HG03571 (cell line): Measurements from ENCODE around the gene PARD3.
A peak's percentile ranks its signal among the peaks of the same experiment; 100 is the strongest.

Source experiments
- ATAC-seq: cut with Tn5 transposase; IDR thresholded peaks from one replicate; pipeline ENCODE4 v1.9.1; 2021; ENCODE audit not compliant: unreplicated experiment

PARD3 gene

GRCh38 chr10:34323192-34323591 lies 491.9 kb downstream of the PARD3 start:
- no peak for ATAC-seq

DNA sequence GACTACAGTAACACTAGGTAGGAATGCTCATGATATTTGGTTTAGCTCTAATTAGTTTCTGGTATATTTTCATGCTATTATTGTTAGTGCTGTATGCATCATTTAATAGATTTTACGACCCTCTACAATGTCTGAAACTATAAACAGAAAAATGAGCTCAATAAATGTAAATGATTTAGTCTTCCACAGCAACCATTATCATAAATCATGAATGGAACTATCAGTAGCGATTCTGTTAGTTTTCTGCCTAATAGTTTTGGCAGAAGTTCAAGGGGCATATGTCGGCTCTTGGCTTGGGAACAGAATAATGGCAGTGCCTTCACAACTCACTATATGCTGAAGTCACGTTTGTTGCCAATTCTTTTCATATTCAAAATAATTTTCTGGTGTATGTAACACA lies 494.8 kb downstream of the PARD3 start:
- no peak for ATAC-seq

DNA sequence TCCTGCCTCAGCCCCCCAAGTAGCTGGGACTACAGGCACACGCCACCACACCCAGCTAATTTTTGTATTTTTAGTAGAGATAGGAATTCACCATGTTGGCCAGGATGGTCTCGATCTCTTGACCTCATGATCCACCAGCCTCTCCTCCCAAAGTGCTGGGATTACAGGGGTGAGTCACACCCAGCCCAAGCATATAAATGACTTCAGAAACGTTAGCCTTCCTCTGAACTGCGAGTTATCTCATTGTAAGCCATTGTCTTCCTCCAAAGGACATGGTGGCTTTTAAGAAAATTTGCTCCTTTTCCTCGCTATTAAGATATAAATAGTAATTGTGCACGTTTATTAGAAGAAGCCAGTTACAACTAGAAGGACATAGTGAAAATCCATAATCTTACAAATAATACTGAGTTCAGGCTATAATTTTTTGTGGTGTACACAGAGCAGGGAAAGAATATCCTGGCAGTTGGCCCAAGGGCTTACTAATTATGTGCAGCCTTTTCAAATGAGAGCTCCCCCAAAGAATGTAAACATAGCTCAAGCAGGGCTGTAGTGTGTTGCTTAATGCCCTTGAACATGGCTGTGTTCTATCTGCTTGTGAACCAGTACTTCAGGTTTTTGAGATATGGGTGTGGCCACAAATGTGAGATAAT lies 495.8 kb downstream of the PARD3 start:
- no peak for ATAC-seq

- no peak for ATAC-seq
Measured at GRCh38 chr10:34316154-34316553, 498.9 kb downstream of the PARD3 start.

DNA sequence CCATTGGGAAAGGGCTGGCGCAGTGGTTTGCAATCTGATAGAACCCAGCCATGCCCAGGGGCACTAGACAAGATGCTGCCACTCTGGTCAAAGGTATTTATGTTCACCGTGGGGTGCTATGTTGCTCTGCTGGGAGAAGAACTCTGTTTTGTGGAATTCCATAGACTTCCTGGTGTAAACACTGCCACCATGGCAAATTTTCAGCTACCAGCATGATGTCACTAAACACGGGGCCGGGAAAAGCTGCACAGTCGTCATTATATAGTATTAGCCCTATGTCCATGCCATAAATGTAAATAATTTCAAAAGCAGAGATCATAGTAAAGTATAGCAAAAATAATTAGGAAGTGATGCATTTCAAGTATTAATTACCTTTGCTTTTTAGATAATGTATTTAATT lies 500.6 kb downstream of the PARD3 start:
- ATAC-seq = no peak

DNA sequence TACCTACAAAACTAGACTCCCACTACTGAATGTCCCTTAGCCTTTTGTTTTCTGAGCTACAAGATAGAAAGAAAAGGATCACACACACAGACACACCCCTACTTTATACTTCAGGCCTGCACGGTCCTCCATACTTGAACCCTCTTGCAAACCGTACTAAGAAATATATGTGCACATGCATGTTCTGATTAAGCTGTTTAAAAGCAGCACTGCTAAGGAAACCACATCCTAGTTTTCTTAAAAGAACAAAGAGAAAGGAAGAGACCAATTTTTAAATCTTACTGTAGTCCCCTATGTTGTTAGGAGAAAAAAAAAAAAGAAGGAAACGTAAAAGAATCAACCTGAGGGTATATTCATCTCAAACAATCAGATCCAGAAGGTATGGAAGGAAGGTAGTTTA lies 501.2 kb downstream of the PARD3 start:
- ATAC-seq = no peak

DNA sequence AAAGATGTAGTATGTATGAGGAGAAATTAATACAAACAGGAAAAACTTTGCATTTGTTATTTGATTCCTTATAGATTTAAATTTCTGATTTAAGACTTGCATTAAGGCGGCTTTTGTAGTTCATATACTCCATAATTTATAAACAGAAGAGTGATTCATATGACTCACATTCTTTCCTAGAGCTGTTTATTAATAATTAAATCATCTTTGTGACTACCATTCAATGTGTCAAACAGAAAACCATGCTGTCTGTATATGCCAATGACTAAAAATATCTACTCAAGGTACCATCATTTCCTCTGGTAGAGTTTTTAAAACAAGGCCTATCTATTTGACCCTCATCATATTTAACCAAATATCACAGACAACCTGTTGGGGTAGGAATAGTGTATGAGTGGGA lies 501.7 kb downstream of the PARD3 start:
- ATAC-seq = no peak

DNA sequence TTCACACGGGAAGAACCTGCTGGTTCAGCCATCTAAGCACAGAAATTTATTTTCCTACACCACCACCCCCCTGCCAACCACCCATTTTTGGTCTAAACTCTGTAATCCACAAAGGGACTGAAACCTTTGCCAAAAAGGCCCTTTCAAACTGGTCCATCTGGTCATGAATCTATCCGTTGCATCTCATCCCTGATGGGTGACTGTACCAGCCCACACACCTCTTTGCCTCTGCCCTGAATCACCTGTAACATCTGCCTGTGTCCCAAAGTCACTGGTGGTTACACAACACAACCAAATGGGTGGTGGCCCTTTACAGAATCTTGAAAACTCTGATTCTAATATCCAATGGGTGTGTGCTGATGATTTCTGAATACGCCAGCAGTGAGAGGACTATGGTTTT lies 503.4 kb downstream of the PARD3 start:
- ATAC-seq = no peak

- no peak for ATAC-seq
Measured at GRCh38 chr10:34310234-34310633, 504.9 kb downstream of the PARD3 start.

- ATAC-seq = no peak
Measured at GRCh38 chr10:34305189-34305588, 509.9 kb downstream of the PARD3 start.

- ATAC-seq = no peak
Measured at GRCh38 chr10:34303022-34303421, 512.1 kb downstream of the PARD3 start.

DNA sequence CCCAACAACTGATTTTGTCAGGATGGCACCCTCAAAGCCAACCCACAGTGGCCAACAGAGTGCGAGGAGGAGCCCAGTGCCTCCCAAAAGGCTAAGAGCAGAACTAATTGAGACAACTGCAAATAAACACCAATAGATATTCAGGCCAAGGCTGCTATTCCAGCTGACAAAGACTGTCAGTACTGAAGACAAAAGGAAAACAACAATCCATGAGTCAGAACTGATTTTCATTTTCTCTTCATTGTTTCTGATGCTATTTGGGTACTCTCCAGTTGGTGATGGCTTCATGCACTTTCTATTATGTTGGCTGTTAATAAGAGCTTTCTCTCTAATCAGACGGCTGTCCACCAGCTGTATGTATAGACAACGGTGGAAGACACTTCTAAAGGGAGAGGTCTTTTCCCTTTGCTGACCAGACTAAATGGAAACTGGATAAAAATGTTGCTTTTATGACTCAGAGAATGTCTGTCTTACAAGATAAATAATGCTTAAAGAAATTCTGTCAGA lies 515.9 kb downstream of the PARD3 start:
- ATAC-seq = no peak

- no peak for ATAC-seq
Measured at GRCh38 chr10:34298346-34298818, 516.7 kb downstream of the PARD3 start.

DNA sequence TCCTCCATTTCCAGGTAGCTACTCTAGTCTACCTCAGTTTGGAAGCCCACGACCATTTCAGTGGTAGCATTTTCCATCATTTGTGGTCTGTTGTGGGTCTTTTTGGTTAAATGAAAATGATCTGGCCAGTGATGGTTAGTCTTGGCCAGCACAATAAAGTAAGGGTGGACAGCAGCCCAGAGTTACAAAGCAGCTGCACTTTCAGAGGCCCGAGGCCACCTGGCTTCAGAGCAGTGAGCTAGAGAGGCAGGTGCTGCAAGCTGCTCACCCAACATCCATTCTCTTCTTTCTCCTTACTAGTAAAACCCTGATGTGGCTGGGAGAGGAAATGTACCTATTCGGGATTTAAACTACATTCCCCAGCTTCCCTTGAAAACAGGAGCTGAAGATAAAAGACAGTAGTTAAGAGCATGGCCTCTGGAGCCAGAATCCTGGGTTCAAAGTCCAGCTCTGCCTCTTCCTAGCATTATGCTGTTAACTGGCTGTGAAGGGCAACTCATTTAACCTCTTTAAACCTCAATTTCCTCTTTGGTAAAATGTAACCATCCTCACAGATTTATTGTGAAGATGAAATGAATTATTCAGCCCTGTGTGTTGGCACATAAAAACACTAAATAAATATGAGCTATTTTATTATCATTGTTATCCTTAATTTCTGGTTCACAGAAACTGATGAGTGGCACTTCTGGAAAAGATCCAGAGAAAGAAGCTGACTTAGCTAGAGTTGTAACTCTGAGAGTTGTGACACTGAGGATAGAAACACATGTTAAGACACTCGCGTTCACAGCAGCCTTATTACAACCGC lies 517.4 kb downstream of the PARD3 start:
- no peak for ATAC-seq

DNA sequence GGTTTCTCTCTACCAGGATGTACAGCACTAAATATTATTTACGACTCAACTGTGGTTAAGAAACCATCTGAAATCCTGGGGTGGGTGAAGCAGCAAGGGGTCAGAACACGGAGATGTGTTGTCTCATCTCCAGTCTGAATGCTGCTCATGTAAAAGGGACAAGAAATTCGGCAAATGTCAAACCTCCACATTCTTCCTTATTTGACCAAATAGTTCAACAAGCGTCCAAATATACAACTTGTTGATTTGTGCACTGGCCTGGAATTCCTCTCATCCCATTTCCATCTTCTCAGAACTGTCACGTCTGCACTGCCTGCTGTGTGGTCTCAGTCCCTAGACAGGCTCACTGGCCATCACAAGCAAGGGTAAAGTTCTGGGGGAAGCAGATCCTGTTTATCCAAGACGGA lies 520.0 kb downstream of the PARD3 start:
- ATAC-seq = no peak

GRCh38 chr10:34294137-34294536 lies 521.0 kb downstream of the PARD3 start:
- ATAC-seq = no peak

DNA sequence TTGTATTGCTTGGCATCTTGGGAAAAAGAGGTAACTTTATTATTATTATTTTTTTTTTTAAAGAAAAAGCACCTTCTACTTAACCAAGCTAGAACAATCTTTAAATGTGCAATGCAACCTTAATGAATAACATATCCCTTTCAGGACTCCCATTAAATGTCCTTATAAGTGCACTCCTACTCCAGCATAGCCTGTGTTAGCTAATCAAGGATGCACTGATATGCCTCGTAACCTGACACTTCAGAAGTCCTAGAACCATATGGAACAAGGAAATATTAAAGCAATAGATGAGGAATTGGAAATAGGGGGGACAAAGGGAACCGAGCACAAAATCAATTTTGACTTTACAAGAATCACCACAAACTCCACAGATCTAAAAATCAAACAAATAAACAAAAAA lies 522.4 kb downstream of the PARD3 start:
- ATAC-seq = no peak

- no peak for ATAC-seq
Measured at GRCh38 chr10:34292194-34292565, 522.9 kb downstream of the PARD3 start.

DNA sequence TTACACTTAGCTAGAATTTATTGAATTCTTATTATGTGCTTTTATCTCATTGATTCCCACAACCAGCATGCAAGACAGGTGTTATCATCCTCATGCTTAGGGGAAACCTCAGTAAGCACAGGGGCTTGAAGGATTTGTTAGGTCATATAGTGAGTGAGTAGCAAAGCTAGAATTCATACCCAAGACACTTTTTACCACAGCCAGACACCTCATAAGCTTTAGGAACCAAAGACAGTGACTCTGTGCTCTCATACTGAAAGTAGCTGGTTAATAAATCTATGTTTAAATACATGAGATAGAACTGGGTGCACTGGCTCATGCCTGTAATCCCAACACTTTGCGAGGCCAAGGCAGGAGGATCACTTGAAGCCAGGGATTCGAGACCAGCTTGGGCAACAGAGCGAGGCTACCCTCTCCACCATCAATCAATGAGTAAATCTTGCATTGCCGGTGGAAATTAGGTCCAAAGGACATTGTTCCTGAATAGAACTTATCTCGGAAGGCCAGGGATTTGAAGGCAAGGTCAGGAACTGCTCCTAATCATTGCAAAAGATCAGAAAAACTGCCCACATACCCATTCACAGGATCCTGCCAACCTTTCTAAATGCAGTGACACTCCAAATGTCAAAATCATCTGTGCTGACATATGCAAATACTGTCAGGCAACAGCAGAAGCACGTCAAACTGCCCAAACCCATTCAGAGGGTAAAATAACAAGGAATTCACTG lies 523.5 kb downstream of the PARD3 start:
- peak; percentile 70 for ATAC-seq

GRCh38 chr10:34290412-34291081 lies 524.5 kb downstream of the PARD3 start:
- no peak for ATAC-seq

GRCh38 chr10:34288634-34289033 lies 526.5 kb downstream of the PARD3 start:
- ATAC-seq = no peak
